Activated naive CD4-positive, alpha-beta T cell treated with anti-CD3 and anti-CD28 coated beads, Interleukin-2, amount 50 U/mL, for 72 hours (primary cell): ENCODE data around the gene FLNC. TPM values are rescaled to one million over a fixed set of nuclear protein-coding genes. Genes with fewer than 3 reads are reported as not detected.

ENCODE experiments used
- ATAC-seq, 2 donors: fragments of 150-1000 bp; cut with Tn5 transposase; 2 replicates each; pipeline ENCODE4 v1.10.0; 2021; ENCODE audit warnings: mild to moderate bottlenecking in 2 of 2, moderate library complexity in 2 of 2
- DNase-seq, 2 donors: peaks; one replicate each; pipeline ENCODE4 v3.0.0; 2021 to 2022; ENCODE audit warnings: low spot score in 2 of 2
- H3K27ac Mint-ChIP-seq, 2 donors: one replicate each; pipeline ENCODE4 v1.8.0; 2022; ENCODE audit warnings: mild to moderate bottlenecking in 2 of 2, mixed read lengths in 2 of 2
- H3K36me3 Mint-ChIP-seq, 2 donors: one replicate each; pipeline ENCODE4 v1.8.0; 2022; ENCODE audit warnings: mixed read lengths in 2 of 2
- H3K9me3 Mint-ChIP-seq, 2 donors: one replicate each; pipeline ENCODE4 v1.8.0; 2022; ENCODE audit warnings: mixed read lengths in 2 of 2
- total RNA-seq, 2 donors: library from RNA; stranded (reverse); gene quantifications; one replicate each; pipeline ENCODE4 v1.2.3, GENCODE V29; 2022

The FLNC gene
- total RNA-seq, 2 donors from 2014 or later: 0.02 to 0.14 TPM

GRCh38 chr7:128875523-128875948 is 45.3 kb downstream of the FLNC start:
- no peaks in the 10 kb centered on the region for H3K9me3 Mint-ChIP-seq
- ATAC-seq: no peak
- DNase-seq: no peak
- no peak overlapping the region for H3K27ac Mint-ChIP-seq
- H3K36me3 Mint-ChIP-seq: no peaks in the 10 kb centered on the region

GRCh38 chr7:128876127-128876526 is 45.9 kb downstream of the FLNC start:
- DNase-seq (no peak), ATAC-seq (no peak)
- no peaks in the 10 kb centered on the region for H3K36me3 Mint-ChIP-seq
- H3K27ac Mint-ChIP-seq: no peak overlapping the region
- H3K9me3 Mint-ChIP-seq: no peaks in the 10 kb centered on the region

- DNase-seq (no peak), ATAC-seq (no peak)
- Mint-ChIP-seq H3K9me3 (no peaks in the 10 kb centered on the region), H3K27ac (no peak overlapping the region), H3K36me3 (no peaks in the 10 kb centered on the region)
Observed at GRCh38 chr7:128876586-128876977, 46.4 kb downstream of the FLNC start.

- ATAC-seq: no peak
- no peak overlapping the region for H3K27ac Mint-ChIP-seq
- DNase-seq: no peak
- no peaks in the 10 kb centered on the region for H3K9me3 Mint-ChIP-seq
- no peaks in the 10 kb centered on the region for H3K36me3 Mint-ChIP-seq
Observed at GRCh38 chr7:128876978-128877755, 47.0 kb downstream of the FLNC start.

- no peak for ATAC-seq
- no peak for DNase-seq
- H3K27ac Mint-ChIP-seq: no peak overlapping the region
- H3K36me3 Mint-ChIP-seq: no peaks in the 10 kb centered on the region
- no peaks in the 10 kb centered on the region for H3K9me3 Mint-ChIP-seq
Observed at GRCh38 chr7:128877756-128878120, 47.5 kb downstream of the FLNC start.

- DNase-seq (no peak), ATAC-seq (no peak)
- Mint-ChIP-seq H3K36me3 (no peaks in the 10 kb centered on the region), H3K9me3 (no peaks in the 10 kb centered on the region), H3K27ac (no peak overlapping the region)
Observed at GRCh38 chr7:128878226-128879105, 48.3 kb downstream of the FLNC start.

- ATAC-seq: no peak
- no peaks in the 10 kb centered on the region for H3K36me3 Mint-ChIP-seq
- no peak for DNase-seq
- H3K9me3 Mint-ChIP-seq: no peaks in the 10 kb centered on the region
- H3K27ac Mint-ChIP-seq: no peak overlapping the region
Observed at GRCh38 chr7:128879461-128879938, 49.3 kb downstream of the FLNC start.

- peak; percentile 41 for ATAC-seq
- Mint-ChIP-seq H3K36me3 (no peaks in the 10 kb centered on the region), H3K9me3 (no peaks in the 10 kb centered on the region), H3K27ac (no peak overlapping the region)
- no peak for DNase-seq
Observed at GRCh38 chr7:128879939-128880746, 49.9 kb downstream of the FLNC start.

- H3K27ac Mint-ChIP-seq: peak overlapping the region in 1 of 2 donors; percentile 77
- no peak for DNase-seq
- no peaks in the 10 kb centered on the region for H3K36me3 Mint-ChIP-seq
- no peak for ATAC-seq
- H3K9me3 Mint-ChIP-seq: no peaks in the 10 kb centered on the region
Observed at GRCh38 chr7:128880791-128881457, 50.7 kb downstream of the FLNC start.

- Mint-ChIP-seq H3K27ac (no peak overlapping the region), H3K9me3 (no peaks in the 10 kb centered on the region), H3K36me3 (no peaks in the 10 kb centered on the region)
- ATAC-seq (no peak), DNase-seq (no peak)
Observed at GRCh38 chr7:128881458-128882125, 51.4 kb downstream of the FLNC start.

GRCh38 chr7:128882134-128882533 is 51.9 kb downstream of the FLNC start:
- Mint-ChIP-seq H3K27ac (peak overlapping the region in 1 of 2 donors; percentile 44), H3K9me3 (no peaks in the 10 kb centered on the region), H3K36me3 (no peaks in the 10 kb centered on the region)
- ATAC-seq: no peak
- no peak for DNase-seq

- H3K9me3 Mint-ChIP-seq: no peaks in the 10 kb centered on the region
- peak; percentile 80 to 86 for ATAC-seq
- DNase-seq: peak; percentile 75 to 93
- H3K36me3 Mint-ChIP-seq: no peaks in the 10 kb centered on the region
- no peak overlapping the region for H3K27ac Mint-ChIP-seq
Observed at GRCh38 chr7:128883622-128884448, 53.6 kb downstream of the FLNC start.

GRCh38 chr7:128884561-128885369 is 54.6 kb downstream of the FLNC start:
- no peaks in the 10 kb centered on the region for H3K9me3 Mint-ChIP-seq
- no peak overlapping the region for H3K27ac Mint-ChIP-seq
- DNase-seq (peak in 1 of 2 donors; percentile 50), ATAC-seq (no peak)
- no peaks in the 10 kb centered on the region for H3K36me3 Mint-ChIP-seq

GRCh38 chr7:128885370-128886187 is 55.4 kb downstream of the FLNC start:
- no peak for DNase-seq
- ATAC-seq: no peak
- no peak overlapping the region for H3K27ac Mint-ChIP-seq
- H3K9me3 Mint-ChIP-seq: no peaks in the 10 kb centered on the region
- no peaks in the 10 kb centered on the region for H3K36me3 Mint-ChIP-seq
